Ectodermal cell (in vitro differentiated cells): ENCODE results near the gene IL1RL2.

Experiments
- H3K27ac ChIP-seq: 2 replicates; pipeline ENCODE4 v1.7.0; 2013; ENCODE audit warnings: mild to moderate bottlenecking, low read depth, low read length; ENCODE audit not compliant: insufficient read depth, poor library complexity, severe bottlenecking
- H3K27me3 ChIP-seq: 2 replicates; pipeline ENCODE4 v1.7.0; 2013; ENCODE audit warnings: mild to moderate bottlenecking, low read length; ENCODE audit not compliant: insufficient read depth, control insufficient read depth, poor library complexity, severe bottlenecking
- H3K36me3 ChIP-seq: one replicate; pipeline ENCODE4 v1.7.0; 2013; ENCODE audit warnings: low read length; ENCODE audit not compliant: control insufficient read depth, insufficient read depth
- H3K4me1 ChIP-seq: one replicate; pipeline ENCODE4 v1.7.0; 2013; ENCODE audit warnings: low read length; ENCODE audit not compliant: control insufficient read depth, insufficient read depth
- H3K4me3 ChIP-seq: 2 replicates; pipeline ENCODE4 v1.7.0; 2013; ENCODE audit warnings: low read depth, low read length, control low read depth; ENCODE audit not compliant: insufficient read depth
- H3K9me3 ChIP-seq: 2 replicates; pipeline ENCODE4 v1.7.0; 2013; ENCODE audit warnings: mild to moderate bottlenecking, low read length, moderate library complexity; ENCODE audit not compliant: control insufficient read depth
- WGBS, 2 experiments: methylation state at CpG; one replicate each; pipeline ENCODE4 v1.1.7; 2013; ENCODE audit warnings: missing lambda C conversion rate in 2 of 2; 5-methylcytosine and 5-hydroxymethylcytosine counted together

Gene IL1RL2

DNA sequence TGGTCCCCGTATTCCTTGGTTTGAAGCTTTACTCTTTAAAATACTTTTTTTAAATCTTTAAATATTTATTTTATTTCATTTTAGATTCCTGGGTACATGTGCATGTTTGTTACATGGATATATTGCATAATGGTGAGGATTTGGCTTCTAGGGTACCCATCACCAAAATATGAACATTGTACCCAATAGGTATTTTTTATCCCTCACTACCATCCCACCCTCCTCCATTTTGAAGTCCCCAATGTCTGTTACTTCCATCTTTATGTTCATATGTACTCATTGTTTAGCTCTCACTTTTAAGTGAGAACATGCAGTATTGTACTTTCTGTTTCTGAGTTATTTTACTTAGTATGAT is 65.0 kb downstream of the IL1RL2 start:
- no peak overlapping the region for H3K4me3 ChIP-seq
- 29% methylated on average over 1 of the region's 1 CpG; no CpG with 5 or more reads in 1 of the 2 experiments for WGBS, 2 experiments
- peaks cover 33% of the 10 kb centered on the region for H3K27me3 ChIP-seq
- H3K4me1 ChIP-seq: no peaks in the 10 kb centered on the region
- no peak overlapping the region for H3K27ac ChIP-seq
- H3K36me3 ChIP-seq: no peaks in the 10 kb centered on the region
- H3K9me3 ChIP-seq: no peaks in the 10 kb centered on the region

DNA sequence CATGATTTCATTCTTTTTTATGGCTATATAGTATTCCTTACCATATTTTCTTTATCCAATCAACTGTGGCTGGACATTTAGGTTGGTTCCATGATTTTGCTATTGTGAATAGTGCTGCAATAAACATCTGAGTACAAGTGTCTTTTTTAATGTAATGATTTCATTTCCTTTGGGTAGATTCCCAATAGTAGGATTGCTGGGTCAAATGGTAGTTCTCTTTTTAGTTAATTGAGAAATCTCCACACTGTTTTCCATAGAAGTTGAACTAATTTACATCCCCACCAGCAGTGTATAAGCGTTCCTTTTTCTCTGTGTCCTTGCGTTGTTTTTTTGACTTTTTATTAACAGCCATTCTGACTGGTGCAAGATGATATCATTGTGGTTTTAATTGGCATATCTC is 65.4 kb downstream of the IL1RL2 start:
- WGBS, 2 experiments: 100% methylated on average over 2 of the region's 2 CpGs
- no peaks in the 10 kb centered on the region for H3K9me3 ChIP-seq
- no peak overlapping the region for H3K4me3 ChIP-seq

DNA sequence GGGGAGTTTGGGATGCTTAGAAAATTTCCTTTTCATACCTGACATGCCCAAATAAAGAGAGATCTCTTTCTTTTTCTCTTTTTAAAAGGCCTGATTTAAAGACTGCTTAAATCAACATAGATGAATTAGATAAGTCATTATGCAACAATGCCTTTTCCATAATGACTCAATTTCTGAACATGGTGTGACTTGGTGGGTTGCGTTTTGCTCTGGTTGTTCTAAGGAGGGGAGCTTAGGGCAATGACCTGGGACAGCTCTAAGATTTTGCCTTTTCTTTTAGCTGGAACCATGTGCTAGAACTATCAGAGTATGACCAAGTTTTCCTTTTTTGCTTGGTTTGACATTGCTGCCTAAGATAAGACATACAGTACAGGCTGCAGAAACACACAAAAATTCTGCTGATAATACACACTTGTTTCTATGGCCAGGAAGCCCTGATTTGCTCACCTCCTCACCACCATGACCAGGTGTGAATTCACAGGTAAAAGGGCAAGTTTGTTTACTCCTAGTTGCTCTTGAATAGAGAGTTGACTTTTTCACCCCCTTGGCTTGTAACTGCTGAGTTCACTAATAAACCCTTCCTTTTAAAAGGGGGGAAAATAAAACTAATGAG is 66.4 kb downstream of the IL1RL2 start:
- Histone ChIP-seq H3K36me3 (no peaks in the 10 kb centered on the region), H3K27me3 (peaks cover 33% of the 10 kb centered on the region), H3K4me1 (no peaks in the 10 kb centered on the region), H3K4me3 (no peak overlapping the region), H3K27ac (no peak overlapping the region), H3K9me3 (no peaks in the 10 kb centered on the region)
- WGBS, 2 experiments: 92 to 93% methylated on average over 1 of the region's 1 CpG

More for the DNA sequence above, 65.4 kb downstream of the IL1RL2 start:
- Histone ChIP-seq H3K4me1 (no peaks in the 10 kb centered on the region), H3K27ac (no peak overlapping the region), H3K27me3 (peaks cover 33% of the 10 kb centered on the region), H3K36me3 (no peaks in the 10 kb centered on the region)

GRCh38 chr2:102253753-102254150 is 66.9 kb downstream of the IL1RL2 start:
- Histone ChIP-seq H3K27me3 (peaks cover 33% of the 10 kb centered on the region), H3K9me3 (no peaks in the 10 kb centered on the region), H3K36me3 (no peaks in the 10 kb centered on the region), H3K4me3 (no peak overlapping the region), H3K4me1 (no peaks in the 10 kb centered on the region), H3K27ac (no peak overlapping the region)
- WGBS, 2 experiments: 81 to 87% methylated on average over 2 of the region's 2 CpGs

- H3K9me3 ChIP-seq: no peaks in the 10 kb centered on the region
Measured at GRCh38 chr2:102256276-102256675, 69.5 kb downstream of the IL1RL2 start.

GRCh38 chr2:102256874-102257462 is 70.1 kb downstream of the IL1RL2 start:
- Histone ChIP-seq H3K9me3 (no peaks in the 10 kb centered on the region), H3K27me3 (peaks cover 2% of the 10 kb centered on the region), H3K4me1 (no peaks in the 10 kb centered on the region), H3K4me3 (no peak overlapping the region), H3K27ac (no peak overlapping the region), H3K36me3 (no peaks in the 10 kb centered on the region)
- WGBS, 2 experiments: 93 to 98% methylated on average over 5 of the region's 5 CpGs

More at GRCh38 chr2:102256276-102256675, 69.5 kb downstream of the IL1RL2 start:
- no peak overlapping the region for H3K4me3 ChIP-seq
- peaks cover 9% of the 10 kb centered on the region for H3K27me3 ChIP-seq
- H3K36me3 ChIP-seq: no peaks in the 10 kb centered on the region
- H3K27ac ChIP-seq: no peak overlapping the region
- H3K4me1 ChIP-seq: no peaks in the 10 kb centered on the region

DNA sequence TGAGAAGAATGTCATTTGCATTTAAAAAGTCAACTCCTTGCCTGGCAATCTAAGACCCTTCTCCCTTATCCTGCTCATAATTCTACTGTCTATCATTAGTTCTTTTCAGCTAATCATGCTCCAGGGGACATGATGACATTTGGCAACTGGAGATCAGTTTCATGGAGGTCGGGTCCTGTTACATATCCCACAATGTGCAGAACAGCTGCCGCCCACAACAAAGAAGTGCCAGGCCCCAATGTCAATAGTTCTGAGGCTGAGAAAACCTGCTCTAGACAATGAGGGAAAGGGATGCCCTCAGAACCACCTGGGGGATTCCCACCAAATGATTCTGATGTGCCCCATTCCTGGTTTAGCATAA is 71.2 kb downstream of the IL1RL2 start:
- Histone ChIP-seq H3K4me1 (no peaks in the 10 kb centered on the region), H3K27ac (no peak overlapping the region), H3K36me3 (no peaks in the 10 kb centered on the region), H3K4me3 (no peak overlapping the region), H3K27me3 (no peaks in the 10 kb centered on the region), H3K9me3 (no peaks in the 10 kb centered on the region)
- WGBS, 2 experiments: 89 to 90% methylated on average over 2 of the region's 2 CpGs

DNA sequence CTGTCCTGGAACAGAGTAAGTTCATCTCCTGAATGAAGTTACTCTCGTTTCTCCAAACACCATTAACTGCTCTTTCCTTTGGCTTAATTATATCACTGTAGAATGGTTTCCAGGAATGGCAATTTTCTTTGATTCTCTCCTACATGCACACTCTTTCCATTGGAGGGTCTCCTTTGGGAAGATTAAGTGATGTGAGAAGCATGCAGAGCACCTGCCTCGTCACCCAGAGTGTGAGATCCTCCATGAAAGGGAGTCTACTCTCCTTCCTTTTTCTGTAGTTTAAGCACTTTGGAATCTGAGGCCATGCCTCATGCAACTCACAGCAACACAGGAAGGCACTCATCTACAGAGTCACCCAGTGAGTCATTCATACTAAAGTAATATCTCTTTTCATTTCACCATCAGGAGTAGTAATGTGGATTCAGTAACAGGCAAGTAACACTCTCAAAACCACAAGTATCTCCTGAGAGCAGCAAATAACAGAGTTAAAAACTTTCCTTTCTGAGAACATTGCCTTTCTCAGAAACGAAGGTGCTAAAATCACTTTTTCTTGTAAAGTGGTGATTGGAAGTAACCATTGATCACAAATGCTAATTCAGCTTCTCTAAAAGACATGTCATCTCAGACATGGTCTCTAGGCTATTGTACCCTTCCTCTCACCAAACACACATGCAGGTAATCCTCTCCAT is 71.7 kb downstream of the IL1RL2 start:
- Histone ChIP-seq H3K9me3 (no peaks in the 10 kb centered on the region), H3K27me3 (no peaks in the 10 kb centered on the region), H3K36me3 (no peaks in the 10 kb centered on the region), H3K4me3 (no peak overlapping the region), H3K4me1 (no peaks in the 10 kb centered on the region), H3K27ac (no peak overlapping the region)
- WGBS, 2 experiments: 89 to 95% methylated on average over 2 to 3 of the region's 3 CpGs

- H3K4me1 ChIP-seq: no peaks in the 10 kb centered on the region
- WGBS, 2 experiments: 89 to 92% methylated on average over 5 of the region's 5 CpGs
Measured at GRCh38 chr2:102261467-102262135, 74.8 kb downstream of the IL1RL2 start.

More at GRCh38 chr2:102261467-102262135, 74.8 kb downstream of the IL1RL2 start:
- H3K27ac ChIP-seq: no peak overlapping the region
- no peaks in the 10 kb centered on the region for H3K27me3 ChIP-seq
- no peak overlapping the region for H3K4me3 ChIP-seq
- no peaks in the 10 kb centered on the region for H3K36me3 ChIP-seq
- H3K9me3 ChIP-seq: no peaks in the 10 kb centered on the region
